Measurements from ENCODE around the gene LXN.

GRCh38 chr3:158659454-158660237 is 12.8 kb downstream of the LXN start:
- TF ChIP-seq GATA2 (IDR thresholded peaks at IDR 0.05; ENCODE audit: low read depth, low read length) (no peak), GATA3 (IDR thresholded peaks at IDR 0.05; ENCODE audit: low read depth, low read length) (no peak)
